ENCODE results near the gene RAB34. TPM values are rescaled to one million over a fixed set of nuclear protein-coding genes. Genes with fewer than 3 reads are reported as not detected.
A peak's percentile ranks its signal among the peaks of the same experiment; 100 is the strongest.

RAB34 gene
- polyA plus RNA-seq, 2 of the 4 experiments (the other 2 are of a cell fraction): 211 to 288 TPM

GRCh38 chr17:28726627-28727491, 9.2 kb upstream of the RAB34 start:
- ATAC-seq: peak; percentile 44 to 56
- ChIA-PET CTCF (interaction anchor here (0.5 to 17.5 kb wide), 84 partner anchors 8 to 810 kb away, joined by 3 to 977 read pairs (median 5); partner anchors contain the start of genes BLTP2, DHRS13, FAM222B and FLOT2), POLR2A (interaction anchor here (0.6 to 5.3 kb wide), 24 partner anchors 7 to 390 kb away, joined by 3 to 369 read pairs (median 5); partner anchors contain the start of genes BLTP2, FLOT2, PHF12 and PROCA1)
- Histone ChIP-seq H3K27ac (peak overlapping the region; percentile 94 to 98), H3K4me1 (peaks cover 42% of the 10 kb centered on the region), H3K4me2 (peak overlapping the region; percentile 92), H3K4me3 (peak overlapping the region; percentile 63), H3K9me3 (no peaks in the 10 kb centered on the region)
- under 1% methylated on average over 45 of the region's 57 CpGs for WGBS (ENCODE audit: missing lambda C conversion rate)
- no peak for FAIRE-seq
- DNase-seq (ENCODE audit: low read depth in 1 of 2, low spot score in 1 of 2): peak; percentile 94 to 98
- no peak for TF ChIP-seq EHMT2 (IDR thresholded peaks at IDR 0.05; ENCODE audit: low read depth)
- peak; percentile 100 for TF ChIP-seq RAD21 (conservative IDR thresholded peaks at IDR 0.05 in 1 of 2, IDR thresholded peaks at IDR 0.05 in 1 of 2)
- peak; percentile 100 for TF ChIP-seq CTCF (IDR thresholded peaks at IDR 0.05)
- TF ChIP-seq TFCP2L1 (CRISPR knock-in tag; IDR thresholded peaks at IDR 0.05): peak; percentile 33
- peak; percentile 69 for TF ChIP-seq FOSB (CRISPR knock-in tag; IDR thresholded peaks at IDR 0.05)
- no peak for TF ChIP-seq SREBF2 (IDR thresholded peaks at IDR 0.05)
- TF ChIP-seq SMC3 (IDR thresholded peaks at IDR 0.05): peak; percentile 95
- TF ChIP-seq ZC3H11A (IDR thresholded peaks at IDR 0.05): no peak
- TF ChIP-seq ESRRA (IDR thresholded peaks at IDR 0.05; ENCODE audit: borderline replicate concordance, low read length): no peak
- TF ChIP-seq TP53 (CRISPR knock-in tag; IDR thresholded peaks at IDR 0.05): no peak
- TF ChIP-seq FOSL2 (IDR thresholded peaks at IDR 0.05): no peak
- TF ChIP-seq FOSL2 (CRISPR knock-in tag; IDR thresholded peaks at IDR 0.05): no peak
- TF ChIP-seq MYC (IDR thresholded peaks at IDR 0.05; ENCODE audit: borderline replicate concordance, low read length): peak; percentile 31
- no peak; the same call in 1 of the 2 replicates for TF ChIP-seq HOXB13 (CRISPR knock-in tag; IDR thresholded peaks at IDR 0.05; ENCODE audit: low read depth)
- no peak for TF ChIP-seq BHLHE40 (IDR thresholded peaks at IDR 0.05; ENCODE audit: low read depth, low read length)
- TF ChIP-seq, protein P1, sequence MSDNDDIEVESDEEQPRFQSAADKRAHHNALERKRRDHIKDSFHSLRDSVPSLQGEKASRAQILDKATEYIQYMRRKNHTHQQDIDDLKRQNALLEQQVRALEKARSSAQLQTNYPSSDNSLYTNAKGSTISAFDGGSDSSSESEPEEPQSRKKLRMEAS (IDR thresholded peaks at IDR 0.05): no peak; the same call in 1 of the 2 replicates
- no peak for TF ChIP-seq POLR2AphosphoS2 (conservative IDR thresholded peaks at IDR 0.05; ENCODE audit: low read length)
- no peak; the same call in 1 of the 2 replicates for TF ChIP-seq HEYL (CRISPR knock-in tag; IDR thresholded peaks at IDR 0.05)
- TF ChIP-seq PHF8 (IDR thresholded peaks at IDR 0.05; ENCODE audit: borderline replicate concordance, low read depth): no peak
- no peak for TF ChIP-seq RFX5 (IDR thresholded peaks at IDR 0.05)
- TF ChIP-seq ZNF302 (CRISPR knock-in tag; IDR thresholded peaks at IDR 0.05): no peak
- no peak for TF ChIP-seq NPAS2 (CRISPR knock-in tag; IDR thresholded peaks at IDR 0.05; ENCODE audit: borderline replicate concordance)
- TF ChIP-seq BCL3 (IDR thresholded peaks at IDR 0.05): peak; percentile 51; the same call in 2 of the 3 replicates
- peak; percentile 28; the same call in 1 of the 2 replicates for TF ChIP-seq GATA3 (IDR thresholded peaks at IDR 0.05; ENCODE audit: borderline replicate concordance)
- no peak for TF ChIP-seq KDM1A (IDR thresholded peaks at IDR 0.05; ENCODE audit: low read depth)
- 0 out of 2 replicates have a peak, but pooled peaks have one; percentile 60 for TF ChIP-seq RARB (CRISPR knock-in tag; IDR thresholded peaks at IDR 0.05)
- TF ChIP-seq MAFK (IDR thresholded peaks at IDR 0.05; ENCODE audit: partially characterized antibody): peak; percentile 5
- TF ChIP-seq CEBPB (IDR thresholded peaks at IDR 0.05): no peak
- no peak for TF ChIP-seq ZSCAN20 (CRISPR knock-in tag; IDR thresholded peaks at IDR 0.05)
- TF ChIP-seq JUNB (IDR thresholded peaks at IDR 0.05): no peak
- TF ChIP-seq, protein P2, sequence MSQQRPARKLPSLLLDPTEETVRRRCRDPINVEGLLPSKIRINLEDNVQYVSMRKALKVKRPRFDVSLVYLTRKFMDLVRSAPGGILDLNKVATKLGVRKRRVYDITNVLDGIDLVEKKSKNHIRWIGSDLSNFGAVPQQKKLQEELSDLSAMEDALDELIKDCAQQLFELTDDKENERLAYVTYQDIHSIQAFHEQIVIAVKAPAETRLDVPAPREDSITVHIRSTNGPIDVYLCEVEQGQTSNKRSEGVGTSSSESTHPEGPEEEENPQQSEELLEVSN (IDR thresholded peaks at IDR 0.05; ENCODE audit: borderline replicate concordance, low read depth): peak; percentile 69; the same call in 1 of the 2 replicates
- no peak for TF ChIP-seq RCOR1 (IDR thresholded peaks at IDR 0.05; ENCODE audit: low read depth, low read length)
- TF ChIP-seq HES2 (IDR thresholded peaks at IDR 0.05): no peak
- TF ChIP-seq CHD4 (IDR thresholded peaks at IDR 0.05; ENCODE audit: borderline replicate concordance): no peak
- 0 out of 2 replicates have a peak, but pooled peaks have one; percentile 21 for TF ChIP-seq FOXS1 (CRISPR knock-in tag; IDR thresholded peaks at IDR 0.05)
- TF ChIP-seq CBX2 (IDR thresholded peaks at IDR 0.05; ENCODE audit: borderline replicate concordance, low read depth): no peak
- no peak for TF ChIP-seq ZFP36 (IDR thresholded peaks at IDR 0.05; ENCODE audit: borderline replicate concordance, partially characterized antibody)
- TF ChIP-seq JUN (IDR thresholded peaks at IDR 0.05): no peak
- no peak for TF ChIP-seq CBX8 (IDR thresholded peaks at IDR 0.05)

Measured in A549 (cell line).